ENCODE results near the gene USF3. TPM values are rescaled to one million over a fixed set of nuclear protein-coding genes. Genes with fewer than 3 reads are reported as not detected.

The USF3 gene
- total RNA-seq, 1 donor from 2014 or later, result 23.7 TPM

GRCh38 chr3:113617726-113618125 lies 78.7 kb downstream of the USF3 start:
- DNase-seq (ENCODE audit: low read depth), result no peak

- DNase-seq (ENCODE audit: low read depth), result no peak
Measured at GRCh38 chr3:113615976-113616375, 80.5 kb downstream of the USF3 start.

DNA sequence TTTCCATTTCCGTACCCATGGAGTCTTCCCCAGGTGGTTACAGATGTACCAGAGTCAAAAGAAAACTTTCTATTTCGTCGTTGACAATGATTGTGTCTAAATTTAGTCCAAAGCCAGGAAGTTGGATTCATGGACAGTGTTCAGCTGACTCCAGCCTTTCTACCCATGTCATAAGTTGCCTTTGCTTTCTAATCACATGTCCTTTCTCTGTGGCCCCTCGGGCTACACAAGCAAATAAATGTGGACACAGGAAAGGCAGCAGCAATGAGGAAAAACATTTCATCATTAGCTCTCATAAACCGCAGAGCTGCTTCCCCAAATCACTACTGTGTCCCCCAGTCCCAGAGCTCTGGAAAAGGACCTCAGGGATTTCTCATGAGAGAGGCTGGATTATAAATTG lies 82.0 kb downstream of the USF3 start:
- no peak for DNase-seq (ENCODE audit: low read depth)

DNA sequence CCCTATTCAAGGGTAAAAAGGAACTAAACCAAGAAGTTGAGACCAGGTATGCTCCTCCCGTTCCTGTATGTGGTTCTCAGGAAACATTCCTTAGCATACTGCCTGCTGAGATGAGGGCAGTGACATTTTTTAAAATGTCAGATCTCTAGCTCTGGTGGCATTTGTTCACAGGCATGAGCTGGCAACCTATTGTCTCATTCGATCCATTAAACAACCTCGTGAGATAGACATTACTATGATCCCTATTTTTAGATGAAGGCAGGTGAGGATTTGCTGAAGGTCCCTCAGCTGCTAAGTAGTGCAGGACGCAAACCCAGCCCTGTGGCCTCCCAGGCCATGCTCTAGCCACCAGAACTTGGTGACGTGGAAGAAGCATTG lies 89.2 kb downstream of the USF3 start:
- DNase-seq (ENCODE audit: low read depth), result peak; percentile 75

DNA sequence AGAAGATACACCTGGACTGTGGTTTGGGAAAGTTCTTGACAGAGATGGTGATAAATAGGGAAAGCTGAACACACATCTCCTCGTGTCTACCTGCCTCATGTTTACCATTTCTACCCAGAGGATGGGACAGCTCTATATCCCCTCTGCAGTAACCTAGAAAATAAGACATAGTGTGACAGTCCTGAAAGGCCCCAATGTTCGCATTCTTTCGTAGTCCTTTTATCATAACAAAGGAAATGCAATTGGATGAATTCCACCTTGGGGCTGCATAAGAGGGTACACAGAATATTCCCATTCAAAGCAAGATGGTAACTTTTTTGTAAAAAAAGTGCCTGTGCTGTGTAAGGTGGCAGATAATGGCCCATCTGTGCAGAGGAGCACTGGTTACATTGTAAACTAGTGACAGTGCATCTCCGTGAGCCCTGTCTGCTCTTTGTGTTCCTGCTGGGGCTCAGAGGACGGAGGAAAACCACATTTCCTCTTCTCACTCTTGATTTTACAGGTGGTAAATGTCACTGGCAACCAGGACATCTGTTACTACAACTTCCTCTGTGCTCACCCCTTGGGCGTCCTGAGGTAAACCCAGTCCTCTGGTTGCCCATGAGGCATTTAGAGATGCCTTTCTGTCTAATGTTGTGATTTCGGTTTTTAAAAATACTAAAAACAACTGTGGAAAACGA lies 89.8 kb downstream of the USF3 start:
- DNase-seq (ENCODE audit: low read depth), result peak; percentile 55

GRCh38 chr3:113602836-113603235 lies 93.6 kb downstream of the USF3 start:
- DNase-seq (ENCODE audit: low read depth), result no peak

- DNase-seq (ENCODE audit: low read depth), result no peak
Measured at GRCh38 chr3:113602256-113602655, 94.2 kb downstream of the USF3 start.

DNA sequence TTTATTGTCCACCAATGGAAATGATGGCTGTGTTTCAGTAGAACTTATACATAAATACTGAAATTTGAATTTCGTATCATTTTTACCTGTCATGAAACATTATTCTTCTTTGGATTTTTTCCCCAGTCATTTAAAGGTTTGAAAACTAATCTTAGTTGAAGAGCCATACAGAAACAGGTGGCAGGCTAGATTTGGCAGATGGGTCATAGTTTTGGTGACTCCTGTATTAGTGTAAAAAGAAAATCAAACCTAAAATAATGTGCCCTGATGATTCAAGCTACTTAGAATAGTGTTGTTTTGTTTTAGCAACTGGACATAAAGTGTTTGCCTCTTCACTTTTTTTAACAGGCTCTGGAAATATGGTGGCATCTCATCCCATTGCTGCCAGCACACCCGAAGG lies 95.2 kb downstream of the USF3 start:
- DNase-seq (ENCODE audit: low read depth), result peak; percentile 44

DNA sequence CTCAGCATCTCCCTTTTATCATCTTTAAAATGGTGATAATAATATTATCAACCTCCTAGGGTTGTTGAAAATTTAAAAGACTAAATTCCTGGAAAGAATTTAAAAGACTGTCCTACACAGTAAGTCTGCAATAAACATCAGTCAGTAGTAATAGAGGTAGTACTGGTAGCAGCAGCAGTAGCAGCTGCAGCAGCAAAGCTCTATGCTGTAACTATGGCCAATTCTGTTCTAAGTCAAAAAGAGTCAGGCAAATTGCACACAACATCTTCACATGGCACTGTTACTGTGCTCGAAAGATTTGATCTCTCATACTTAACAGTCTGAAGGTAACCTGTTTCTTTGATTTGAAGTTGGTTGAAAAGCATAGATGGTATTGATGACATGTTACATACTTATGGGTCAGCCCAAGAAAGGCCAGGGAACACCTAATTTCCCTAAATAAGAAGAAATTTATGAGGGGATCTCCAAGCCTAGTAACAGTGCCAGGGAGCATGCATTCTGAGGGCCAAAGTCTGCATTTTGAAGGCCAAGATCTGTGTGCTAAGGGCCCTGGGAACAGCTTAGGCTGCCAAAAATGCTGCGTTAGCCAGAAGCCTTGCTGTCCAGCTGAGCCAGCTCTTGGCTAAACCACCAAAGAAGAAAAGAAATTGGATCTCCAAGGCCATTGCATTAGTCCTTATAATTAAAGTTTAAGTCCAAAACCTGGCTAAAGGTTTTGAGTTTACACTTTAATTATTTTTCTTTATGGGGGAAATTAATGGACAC lies 95.8 kb downstream of the USF3 start:
- DNase-seq (ENCODE audit: low read depth), result peak; percentile 35

Other genes with a start within 250 kb of the USF3 start
- 5.5 and 13.0 TPM in 2 replicates for gene SPICE1, start 181.5 kb downstream of the USF3 start, total RNA-seq
- 0.24 TPM in 1 of 2 replicates, not detected in the other for gene SIDT1, start 164.1 kb downstream of the USF3 start, total RNA-seq
- 188 and 263 TPM in 2 replicates for gene NAA50, start 49.6 kb upstream of the USF3 start, total RNA-seq
- gene ATP6V1A, start 50.4 kb upstream of the USF3 start, total RNA-seq, result 54.7 and 59.6 TPM in 2 replicates
- gene GRAMD1C, start 142.1 kb upstream of the USF3 start, total RNA-seq, result 0.13 and 0.16 TPM in 2 replicates